GM10266 (cell line): ENCODE data around the gene EIF2B5.

Experiments used
- DNase-seq: peaks from one replicate; pipeline ENCODE4 v3.0.0; 2012; ENCODE audit errors: extremely low spot score
- CTCF ChIP-seq: IDR thresholded peaks from 2 replicates; pipeline ENCODE4 v1.5.1; 2012; ENCODE audit warnings: mild to moderate bottlenecking, low read depth; ENCODE audit not compliant: control insufficient read depth, insufficient read depth; ENCODE audit errors: missing control alignments

The EIF2B5 gene

DNA sequence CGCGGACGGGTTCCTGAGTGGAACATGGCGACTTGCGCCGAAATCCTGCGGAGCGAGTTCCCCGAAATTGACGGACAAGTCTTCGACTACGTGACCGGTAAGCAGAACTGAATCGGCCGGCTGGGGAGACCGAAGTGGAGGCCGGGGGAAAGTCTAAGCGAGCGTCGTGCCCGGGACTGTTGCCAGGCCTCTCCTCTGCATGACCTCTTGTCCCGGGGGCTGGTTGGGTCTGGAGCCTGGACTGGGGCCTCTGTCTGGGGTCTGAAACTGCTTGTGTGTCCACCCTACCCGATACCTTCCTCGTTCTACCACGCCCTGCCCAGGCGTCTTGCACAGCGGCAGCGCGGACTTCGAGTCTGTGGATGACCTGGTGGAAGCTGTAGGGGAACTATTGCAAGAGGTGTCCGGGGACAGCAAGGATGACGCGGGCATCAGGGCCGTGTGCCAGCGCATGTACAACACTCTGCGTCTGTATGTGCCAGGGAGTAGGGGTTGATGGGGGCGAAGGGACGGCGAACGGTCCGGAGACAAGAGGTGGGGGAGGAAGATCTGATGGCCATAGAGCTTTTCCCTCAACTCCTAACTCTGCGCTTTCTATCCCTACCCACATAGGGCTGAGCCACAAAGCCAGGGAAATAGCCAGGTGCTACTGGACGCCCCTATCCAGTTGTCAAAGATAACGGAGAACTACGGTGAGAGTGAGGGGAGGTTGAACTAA is 51.2 kb downstream of the EIF2B5 start, which contains the start of gene ABCF3:
Gene ABCF3, plus strand, starts transcription at position 16 of the 718 bp plus-strand sequence. Its CDS starts 9 bp downstream, at position 25.
- no peak for TF ChIP-seq CTCF
- DNase-seq: no peak

GRCh38 chr3:184186902-184187207 is 51.7 kb downstream of the EIF2B5 start:
- TF ChIP-seq CTCF: no peak
- DNase-seq: no peak

DNA sequence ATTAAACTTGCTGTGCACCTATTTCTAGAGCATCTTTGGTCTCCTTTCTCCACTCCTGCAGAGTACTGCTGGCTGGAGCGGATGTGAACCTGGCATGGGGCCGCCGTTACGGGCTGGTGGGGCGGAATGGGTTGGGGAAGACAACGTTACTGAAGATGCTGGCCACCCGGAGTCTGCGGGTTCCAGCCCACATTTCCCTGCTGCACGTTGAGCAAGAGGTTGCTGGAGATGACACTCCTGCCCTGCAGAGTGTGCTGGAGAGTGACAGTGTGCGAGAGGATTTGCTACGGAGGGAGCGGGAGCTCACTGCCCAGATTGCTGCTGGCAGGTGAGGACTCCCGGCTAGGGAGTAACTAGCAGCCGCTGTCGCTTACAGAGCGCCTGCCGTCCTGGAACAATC is 52.9 kb downstream of the EIF2B5 start:
- TF ChIP-seq CTCF: no peak

DNA sequence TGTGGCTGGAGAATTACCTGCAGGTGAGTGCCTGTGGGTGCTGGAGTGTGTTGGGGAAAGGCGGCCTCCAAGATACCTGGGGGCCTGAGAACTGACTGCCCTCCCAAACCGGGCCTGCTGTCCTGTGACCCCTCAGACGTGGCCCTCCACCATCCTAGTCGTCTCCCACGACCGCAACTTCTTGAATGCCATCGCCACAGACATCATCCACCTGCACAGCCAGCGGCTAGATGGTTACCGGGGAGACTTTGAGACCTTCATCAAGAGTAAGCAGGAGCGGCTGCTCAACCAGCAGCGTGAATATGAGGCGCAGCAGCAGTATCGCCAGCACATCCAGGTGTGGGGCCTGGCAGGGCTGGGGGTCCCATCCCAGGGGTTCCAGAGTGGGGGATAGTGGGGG is 54.3 kb downstream of the EIF2B5 start:
- TF ChIP-seq CTCF: no peak
- no peak for DNase-seq

More for the DNA sequence above, 52.9 kb downstream of the EIF2B5 start:
- DNase-seq: no peak

DNA sequence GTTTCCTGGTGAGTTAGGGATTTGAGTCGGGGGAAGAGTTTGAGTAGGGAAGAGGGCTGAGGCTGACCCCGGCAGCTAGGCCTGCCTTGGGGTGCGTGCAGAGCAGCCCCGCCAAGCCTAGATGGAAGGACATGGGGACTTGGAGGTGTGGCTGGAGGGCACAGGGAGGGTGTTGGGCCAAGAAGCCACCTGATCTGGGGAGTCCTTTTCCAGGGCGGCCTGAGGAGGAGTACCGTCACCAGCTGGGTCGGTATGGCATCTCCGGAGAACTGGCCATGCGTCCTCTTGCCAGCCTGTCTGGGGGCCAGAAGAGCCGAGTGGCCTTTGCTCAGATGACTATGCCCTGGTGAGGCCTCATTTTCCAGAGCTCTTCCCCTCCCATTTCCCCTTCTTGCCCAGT is 57.7 kb downstream of the EIF2B5 start:
- TF ChIP-seq CTCF: no peak
- no peak for DNase-seq

DNA sequence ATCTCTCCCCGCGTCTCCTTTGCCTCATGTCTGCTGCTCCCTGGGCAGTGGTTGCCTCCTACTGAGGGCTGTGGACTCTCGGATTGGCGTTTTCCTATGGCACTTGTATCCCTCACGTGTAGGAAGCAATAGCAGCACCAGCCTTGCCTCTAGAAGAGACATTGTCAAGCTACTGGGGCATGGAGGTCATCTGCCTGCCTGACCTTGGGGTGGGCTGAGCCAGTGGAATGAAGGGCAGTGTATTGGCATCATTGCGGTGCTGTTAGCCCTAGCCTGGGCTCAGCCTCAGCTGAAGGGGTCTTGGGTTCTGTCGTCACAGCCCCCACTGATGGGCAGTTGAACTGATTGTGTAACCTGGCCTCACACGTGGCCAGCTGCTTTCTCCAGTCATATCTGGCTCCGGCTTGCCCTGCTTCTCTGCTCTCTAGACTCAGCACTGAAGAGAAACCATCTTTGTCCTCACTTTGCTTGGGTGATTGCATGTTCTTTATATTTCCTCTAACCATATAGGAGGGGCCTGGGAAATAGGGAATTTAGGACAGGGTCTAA is 58.9 kb downstream of the EIF2B5 start:
- no peak for TF ChIP-seq CTCF
- DNase-seq: no peak
